GM18499 (cell line): ENCODE results near the gene SRGAP2C.
"Not testable (repeated sequence)": the region's sequence is repeated elsewhere in the genome, so short reads cannot be mapped to it uniquely, and the experiment has no call there.

Experiments
- ATAC-seq: cut with Tn5 transposase; IDR thresholded peaks from one replicate; pipeline ENCODE4 v1.9.1; 2021; ENCODE audit warnings: moderate number of reproducible peaks; ENCODE audit not compliant: insufficient read depth, unreplicated experiment

SRGAP2C gene

GRCh38 chr1:121185140-121185708, 449 bp downstream of the SRGAP2C start:
- not testable (repeated sequence) for ATAC-seq

GRCh38 chr1:121186191-121186590, 1.4 kb downstream of the SRGAP2C start:
- ATAC-seq = not testable (repeated sequence)

- not testable (repeated sequence) for ATAC-seq
These were observed 3.1 kb downstream of the SRGAP2C start for GRCh38 chr1:121187914-121188313.

- ATAC-seq = not testable (repeated sequence)
These were observed 7.7 kb downstream of the SRGAP2C start for GRCh38 chr1:121192512-121192911.

GRCh38 chr1:121197095-121197882, 12.5 kb downstream of the SRGAP2C start:
- ATAC-seq = not testable (repeated sequence)

GRCh38 chr1:121199763-121200162, 15.0 kb downstream of the SRGAP2C start:
- not testable (repeated sequence) for ATAC-seq

- not testable (repeated sequence) for ATAC-seq
These were observed 15.5 kb downstream of the SRGAP2C start for GRCh38 chr1:121200232-121200631.

- ATAC-seq = not testable (repeated sequence)
These were observed 16.5 kb downstream of the SRGAP2C start for GRCh38 chr1:121200985-121201981.

- ATAC-seq = not testable (repeated sequence)
These were observed 18.2 kb downstream of the SRGAP2C start for GRCh38 chr1:121202986-121203385.

- ATAC-seq = not testable (repeated sequence)
These were observed 21.3 kb downstream of the SRGAP2C start for GRCh38 chr1:121205786-121206711.

- not testable (repeated sequence) for ATAC-seq
These were observed 22.6 kb downstream of the SRGAP2C start for GRCh38 chr1:121207328-121207727.

- not testable (repeated sequence) for ATAC-seq
These were observed 23.6 kb downstream of the SRGAP2C start for GRCh38 chr1:121208375-121208774.

GRCh38 chr1:121210778-121211177, 26.0 kb downstream of the SRGAP2C start:
- ATAC-seq = not testable (repeated sequence)

GRCh38 chr1:121213491-121213890, 28.7 kb downstream of the SRGAP2C start:
- ATAC-seq = not testable (repeated sequence)

- ATAC-seq = not testable (repeated sequence)
These were observed 29.9 kb downstream of the SRGAP2C start for GRCh38 chr1:121214544-121215156.

GRCh38 chr1:121215699-121216417, 31.1 kb downstream of the SRGAP2C start:
- not testable (repeated sequence) for ATAC-seq

- ATAC-seq = not testable (repeated sequence)
These were observed 31.9 kb downstream of the SRGAP2C start for GRCh38 chr1:121216676-121217075.

- peak; percentile 49 for ATAC-seq
These were observed 37.0 kb downstream of the SRGAP2C start for GRCh38 chr1:121221770-121222169.
